AG09319 (cell line): ENCODE data around the gene TGFBRAP1.

Experiments used
- DNase-seq: peaks from one replicate; pipeline ENCODE4 v3.0.0-alpha.2; 2010; ENCODE audit warnings: low read depth; ENCODE audit errors: extremely low read depth
- TF ChIP-seq, protein P1 (sequence below): IDR thresholded peaks from 2 replicates; pipeline ENCODE4 v1.5.1; 2011; ENCODE audit warnings: low read depth, mild to moderate bottlenecking, inconsistent platforms, low read length, moderate library complexity

The TGFBRAP1 gene

GRCh38 chr2:105324732-105325131, 4.8 kb downstream of the TGFBRAP1 start:
- DNase-seq = no peak
- TF ChIP-seq, protein P1, sequence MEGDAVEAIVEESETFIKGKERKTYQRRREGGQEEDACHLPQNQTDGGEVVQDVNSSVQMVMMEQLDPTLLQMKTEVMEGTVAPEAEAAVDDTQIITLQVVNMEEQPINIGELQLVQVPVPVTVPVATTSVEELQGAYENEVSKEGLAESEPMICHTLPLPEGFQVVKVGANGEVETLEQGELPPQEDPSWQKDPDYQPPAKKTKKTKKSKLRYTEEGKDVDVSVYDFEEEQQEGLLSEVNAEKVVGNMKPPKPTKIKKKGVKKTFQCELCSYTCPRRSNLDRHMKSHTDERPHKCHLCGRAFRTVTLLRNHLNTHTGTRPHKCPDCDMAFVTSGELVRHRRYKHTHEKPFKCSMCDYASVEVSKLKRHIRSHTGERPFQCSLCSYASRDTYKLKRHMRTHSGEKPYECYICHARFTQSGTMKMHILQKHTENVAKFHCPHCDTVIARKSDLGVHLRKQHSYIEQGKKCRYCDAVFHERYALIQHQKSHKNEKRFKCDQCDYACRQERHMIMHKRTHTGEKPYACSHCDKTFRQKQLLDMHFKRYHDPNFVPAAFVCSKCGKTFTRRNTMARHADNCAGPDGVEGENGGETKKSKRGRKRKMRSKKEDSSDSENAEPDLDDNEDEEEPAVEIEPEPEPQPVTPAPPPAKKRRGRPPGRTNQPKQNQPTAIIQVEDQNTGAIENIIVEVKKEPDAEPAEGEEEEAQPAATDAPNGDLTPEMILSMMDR = no peak

DNA sequence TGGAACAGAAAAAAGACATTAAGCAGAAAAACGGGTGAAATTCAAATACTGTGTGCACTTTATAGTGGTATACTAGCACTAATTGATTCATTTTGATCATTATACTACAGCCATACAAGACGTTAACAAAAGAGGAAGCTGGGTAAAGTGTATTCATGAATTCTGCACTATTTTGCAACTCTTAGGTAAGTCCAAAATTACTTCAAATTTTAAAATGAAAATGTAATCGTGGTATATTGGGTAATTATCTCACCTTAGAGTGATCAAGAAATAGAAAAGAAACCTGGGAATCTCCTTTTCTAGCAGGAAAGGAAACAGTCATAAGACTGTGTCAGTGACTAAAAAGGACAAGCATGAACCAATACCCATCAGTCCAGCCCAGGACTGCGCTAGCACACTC, 5.4 kb downstream of the TGFBRAP1 start:
- TF ChIP-seq, protein P1 = no peak
- DNase-seq = no peak

DNA sequence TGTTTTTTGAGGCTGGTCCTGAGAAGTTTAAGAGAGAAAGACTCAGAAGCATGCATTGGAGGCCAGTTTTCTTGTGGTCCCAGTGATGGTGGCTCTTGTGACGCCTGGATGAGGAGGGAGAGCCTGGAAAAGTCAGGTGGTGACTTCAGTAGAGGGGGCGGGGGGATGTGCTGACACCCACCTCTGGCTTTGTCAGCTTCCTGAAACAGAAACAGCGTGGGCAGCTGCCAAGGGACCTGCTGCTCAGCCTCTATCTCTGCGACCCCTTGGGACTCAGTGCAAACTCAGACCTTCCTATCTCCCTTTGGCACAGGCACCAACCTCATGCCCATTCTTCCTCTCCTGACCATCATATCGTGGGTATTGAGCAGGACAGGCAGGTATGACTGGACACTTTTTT, 6.4 kb downstream of the TGFBRAP1 start:
- TF ChIP-seq, protein P1 = no peak
- DNase-seq = no peak

DNA sequence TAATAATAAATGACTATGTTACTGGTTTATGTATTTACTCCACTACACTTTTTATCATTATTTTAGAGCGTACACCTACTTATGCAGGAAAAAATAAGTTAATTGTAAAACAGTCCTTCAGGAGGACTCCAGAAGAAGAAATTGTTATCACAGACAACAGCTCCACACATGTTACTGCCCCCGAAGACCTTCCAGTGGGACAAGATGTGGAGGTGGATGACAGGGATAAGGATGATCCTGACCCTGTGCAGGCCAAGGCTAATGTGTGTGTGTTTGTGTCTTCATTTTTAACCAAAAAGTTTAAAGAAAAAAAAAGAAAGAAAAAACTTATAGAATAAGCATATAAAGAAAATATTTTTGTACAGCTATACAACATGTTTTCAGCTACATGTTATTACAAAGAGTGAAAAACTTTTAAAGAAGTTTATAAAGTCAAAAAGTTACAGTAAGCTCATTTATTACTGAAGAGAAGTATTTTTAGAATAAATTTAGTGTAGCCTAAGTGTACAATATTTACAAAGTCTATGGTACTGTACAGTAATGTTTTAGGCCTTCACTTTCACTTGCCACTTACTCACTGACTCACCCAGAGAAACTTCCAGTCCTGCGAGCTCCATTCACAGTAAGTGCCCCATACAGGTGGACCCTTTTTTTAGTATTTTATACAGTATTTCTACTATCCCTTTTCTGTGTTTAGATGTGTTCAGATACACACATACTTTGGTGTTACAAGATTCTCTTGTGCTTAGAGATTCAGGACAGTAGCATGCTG, 7.5 kb downstream of the TGFBRAP1 start:
- DNase-seq = no peak
- TF ChIP-seq, protein P1 = no peak

DNA sequence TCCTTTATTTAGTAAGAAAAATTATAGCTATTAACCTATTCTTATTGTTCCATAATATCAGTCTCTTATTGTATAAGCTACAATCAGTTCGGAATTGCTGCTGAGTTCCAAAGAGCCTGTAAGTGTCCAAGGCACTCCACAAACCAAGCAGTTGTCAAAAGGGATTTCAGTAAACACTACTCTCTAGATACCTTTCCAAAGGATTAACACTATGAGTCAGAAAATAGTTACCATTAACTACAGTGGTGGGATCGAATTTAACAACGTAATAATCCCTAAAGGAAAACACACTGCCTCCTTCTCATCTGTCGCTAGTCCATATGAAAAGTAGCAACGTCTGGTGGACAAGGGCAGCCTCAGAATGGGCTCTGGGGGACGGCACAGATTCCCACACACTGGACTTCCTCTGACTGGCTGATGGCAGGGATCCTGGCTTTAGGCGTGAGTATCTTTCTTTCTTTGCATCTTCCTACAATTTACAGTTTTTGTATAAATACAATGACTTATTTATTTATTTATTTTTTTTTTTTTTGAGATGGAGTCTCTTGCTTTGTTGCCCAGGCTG, 8.8 kb downstream of the TGFBRAP1 start:
- no peak for DNase-seq
- TF ChIP-seq, protein P1 = no peak

GRCh38 chr2:105317937-105318336, 11.6 kb downstream of the TGFBRAP1 start:
- DNase-seq = no peak
- TF ChIP-seq, protein P1 = no peak

- no peak for DNase-seq
- TF ChIP-seq, protein P1 = no peak
These were observed 14.2 kb downstream of the TGFBRAP1 start for GRCh38 chr2:105315314-105315713.
